Fibroblast of skin of scalp (primary cell): ENCODE measurements around the gene NUB1.

ENCODE experiments used
- DNase-seq: peaks from one replicate; pipeline ENCODE4 v3.0.0-alpha.2; 2013

NUB1 gene

DNA sequence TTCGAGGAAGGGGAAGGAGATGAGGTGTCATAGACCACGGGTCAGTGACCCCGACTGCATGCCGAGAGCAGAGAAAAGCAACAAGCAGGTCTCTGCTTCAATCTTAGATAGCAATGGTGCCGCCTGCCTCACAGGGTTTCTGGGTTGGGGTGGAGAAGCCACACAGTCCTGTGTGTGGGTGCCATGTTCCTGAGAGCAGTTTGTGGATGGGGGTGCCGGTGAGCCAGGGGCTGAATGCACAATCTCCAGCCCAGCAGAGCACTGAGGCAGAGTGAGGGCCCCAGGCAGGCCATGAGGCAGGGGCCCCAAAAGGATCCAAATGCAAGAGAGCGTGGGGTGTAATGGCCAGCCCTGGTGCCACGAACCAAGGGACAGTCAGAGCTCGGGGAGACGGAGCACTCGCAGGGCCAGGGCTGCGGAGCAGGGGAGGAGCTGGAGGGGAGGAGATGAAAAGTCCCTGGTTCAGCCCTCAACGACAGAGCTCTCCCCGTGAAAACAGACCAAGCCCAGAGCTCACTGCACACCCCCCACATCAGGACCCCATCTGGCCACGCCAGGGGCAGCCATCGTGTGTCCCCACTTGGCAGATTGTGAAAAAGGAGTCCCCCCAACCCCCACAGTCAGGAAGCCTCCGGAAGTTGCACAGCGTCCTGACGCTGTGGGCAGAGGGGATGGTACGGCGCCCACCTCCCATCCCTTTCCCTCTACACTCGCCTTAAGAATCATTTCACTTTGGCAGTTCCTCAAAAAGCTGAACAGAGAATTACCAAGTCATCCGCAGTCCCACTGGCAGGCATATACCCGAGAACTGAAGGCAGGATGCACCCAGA, 48.4 kb downstream of the NUB1 start:
- no peak for DNase-seq

- no peak for DNase-seq
Measured at GRCh38 chr7:151390598-151391357, 49.2 kb downstream of the NUB1 start.

DNA sequence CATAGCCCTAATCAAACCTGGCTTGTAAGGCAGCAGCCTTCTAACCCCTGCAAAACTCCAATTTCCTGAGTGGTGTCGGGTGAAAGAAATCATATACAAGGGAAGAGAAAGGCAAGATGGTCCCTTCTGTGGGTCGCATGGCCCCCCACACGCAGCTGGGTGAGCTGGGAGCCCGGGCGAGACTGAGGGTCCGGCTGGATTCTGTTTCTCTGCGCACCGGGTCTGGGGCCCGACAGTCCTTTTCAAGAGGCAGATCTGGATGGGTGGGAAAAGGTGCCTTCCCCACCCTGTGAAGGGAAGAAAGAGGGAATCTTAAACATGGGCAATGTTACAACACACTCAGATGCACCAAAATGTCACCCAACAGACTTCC, 49.7 kb downstream of the NUB1 start:
- no peak for DNase-seq

- DNase-seq: no peak
Measured at GRCh38 chr7:151392002-151392401, 50.4 kb downstream of the NUB1 start.

DNA sequence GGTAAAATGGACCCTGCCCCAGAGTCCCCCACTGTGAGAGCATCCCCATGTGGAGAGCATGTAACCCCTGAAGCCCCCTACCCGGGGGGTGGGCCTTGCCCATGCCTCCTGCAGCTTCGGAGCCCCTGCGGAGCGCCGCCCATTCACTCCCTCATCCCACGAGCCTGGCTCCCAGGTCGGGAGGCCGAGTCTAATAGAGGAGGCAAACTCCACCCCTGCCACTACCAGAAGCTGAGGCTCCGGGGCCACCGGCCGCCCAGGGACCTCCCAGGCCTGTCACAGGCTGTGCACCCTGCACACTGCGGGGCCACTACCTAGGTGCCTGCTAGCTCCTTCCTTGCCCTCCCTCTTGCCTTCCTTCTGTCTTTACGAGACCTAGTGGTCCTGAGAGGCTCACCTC, 50.8 kb downstream of the NUB1 start:
- DNase-seq: no peak

GRCh38 chr7:151393031-151393977, 51.7 kb downstream of the NUB1 start:
- DNase-seq: no peak

- no peak for DNase-seq
Measured at GRCh38 chr7:151394076-151395035, 52.7 kb downstream of the NUB1 start.

DNA sequence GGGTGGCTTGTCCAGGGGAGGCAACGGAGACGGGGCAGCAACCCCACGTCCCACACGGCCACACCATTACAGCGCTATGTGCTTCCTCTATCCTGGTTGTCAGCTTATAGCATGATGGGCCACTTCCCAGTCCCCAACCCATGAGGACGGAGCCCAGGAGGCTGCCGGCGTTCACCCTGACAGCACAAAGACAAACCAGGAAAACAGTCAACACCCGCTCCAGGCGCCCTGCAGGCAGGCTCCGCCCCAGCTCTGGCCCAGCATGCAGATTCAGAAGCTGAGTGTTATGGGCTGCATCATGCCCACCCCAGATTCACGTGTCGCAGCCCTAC, 53.4 kb downstream of the NUB1 start:
- DNase-seq: no peak

GRCh38 chr7:151396328-151396970, 54.8 kb downstream of the NUB1 start:
- DNase-seq: no peak

DNA sequence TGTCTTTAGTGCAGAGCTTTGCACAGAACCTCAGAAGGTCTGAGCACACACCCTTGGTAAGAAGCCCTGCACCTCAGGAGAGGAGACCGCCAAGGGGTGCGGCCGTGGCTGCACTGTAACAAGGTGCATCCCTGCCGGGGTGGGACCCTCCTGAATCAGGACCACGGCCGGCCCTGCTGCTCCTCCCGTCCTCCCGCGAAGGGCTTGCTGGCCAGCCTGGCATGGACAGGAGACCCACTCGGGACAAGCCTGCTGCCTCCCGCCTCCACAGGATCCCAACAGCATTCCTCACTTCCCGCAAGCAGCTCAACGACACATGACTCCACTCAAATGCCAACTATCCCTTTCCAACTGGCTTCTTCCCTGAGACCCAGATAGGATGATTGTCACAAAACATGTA, 55.4 kb downstream of the NUB1 start:
- DNase-seq: no peak

DNA sequence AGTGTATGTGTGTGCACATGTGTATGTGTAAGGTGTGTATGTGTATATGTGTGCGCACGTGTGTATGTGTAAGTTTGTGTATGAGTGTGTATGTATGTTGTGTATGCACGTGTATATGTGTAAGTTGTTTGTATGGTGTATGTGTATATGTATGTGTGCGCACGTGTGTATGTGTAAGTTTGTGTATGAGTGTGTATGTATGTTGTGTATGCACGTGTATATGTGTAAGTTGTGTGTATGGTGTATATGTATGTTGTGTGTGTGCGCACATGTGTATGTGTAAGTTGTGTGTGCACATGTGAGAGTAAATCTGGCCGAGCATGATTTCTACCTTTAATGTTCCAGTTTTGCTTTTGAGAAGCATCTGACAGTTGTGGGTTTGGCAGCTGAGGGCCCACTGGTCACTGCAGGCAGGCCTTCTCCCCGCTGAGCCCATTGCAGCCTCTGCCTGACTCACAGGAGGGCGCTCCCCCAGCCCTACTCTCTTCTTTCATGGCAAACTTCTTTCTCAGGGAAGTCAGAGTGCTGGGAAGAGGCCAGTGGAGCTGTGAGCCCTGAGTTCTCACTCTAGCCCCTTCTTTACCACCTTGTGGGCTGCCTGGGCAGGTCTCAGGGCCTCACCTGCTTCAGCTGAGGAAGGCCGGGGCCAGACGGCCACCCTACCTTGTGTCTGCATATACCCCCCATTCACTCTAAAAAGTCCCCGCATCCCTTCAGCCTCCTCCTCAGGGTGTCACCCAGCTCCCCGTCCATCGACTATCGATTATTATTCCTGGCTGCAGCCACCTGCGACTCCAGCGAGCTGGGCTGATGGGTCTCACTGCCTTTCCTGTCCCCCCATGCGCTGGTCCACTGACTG, 57.1 kb downstream of the NUB1 start:
- DNase-seq: no peak

- no peak for DNase-seq
Measured at GRCh38 chr7:151399305-151399601, 57.6 kb downstream of the NUB1 start.

GRCh38 chr7:151399906-151400305, 58.3 kb downstream of the NUB1 start:
- DNase-seq: no peak

GRCh38 chr7:151400626-151401315, 59.2 kb downstream of the NUB1 start:
- no peak for DNase-seq

DNA sequence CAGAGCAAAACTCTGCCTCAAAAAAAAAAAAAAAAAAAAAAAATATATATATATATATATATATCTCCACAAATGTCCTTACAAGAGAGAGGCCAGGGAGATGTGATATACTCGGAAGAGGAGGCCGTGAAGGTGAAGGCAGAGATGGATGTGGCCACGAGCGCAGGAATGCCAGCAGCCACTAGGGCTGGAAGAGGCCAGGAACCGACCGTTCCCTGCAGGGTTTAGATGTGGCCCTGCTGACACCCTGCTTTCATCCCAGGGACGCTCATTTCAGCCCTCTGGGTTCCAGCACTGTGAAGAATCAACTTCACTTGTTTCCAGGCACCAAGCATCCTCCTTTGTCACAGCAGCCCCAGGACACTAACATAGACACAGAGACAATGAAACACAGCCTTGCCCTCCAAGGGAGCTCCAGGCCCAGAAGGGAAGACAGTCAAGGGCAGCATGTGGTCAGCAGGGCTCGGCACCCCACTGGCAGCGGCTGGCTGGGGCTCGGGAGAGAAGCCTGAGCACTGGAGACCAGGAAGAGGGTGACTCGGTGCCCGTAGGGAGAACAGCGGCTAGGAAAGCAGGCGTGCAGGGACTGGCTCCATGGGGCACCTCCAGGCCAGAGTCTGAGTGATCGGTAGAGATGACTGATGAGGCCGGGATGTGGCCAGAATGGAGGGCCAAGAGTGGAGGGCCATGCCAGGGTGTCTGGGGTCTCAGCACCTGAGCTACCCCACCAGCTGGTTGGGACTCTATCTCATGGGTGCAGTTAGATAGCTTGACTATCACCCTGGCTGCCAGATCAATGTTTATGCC, 60.6 kb downstream of the NUB1 start:
- DNase-seq: no peak

DNA sequence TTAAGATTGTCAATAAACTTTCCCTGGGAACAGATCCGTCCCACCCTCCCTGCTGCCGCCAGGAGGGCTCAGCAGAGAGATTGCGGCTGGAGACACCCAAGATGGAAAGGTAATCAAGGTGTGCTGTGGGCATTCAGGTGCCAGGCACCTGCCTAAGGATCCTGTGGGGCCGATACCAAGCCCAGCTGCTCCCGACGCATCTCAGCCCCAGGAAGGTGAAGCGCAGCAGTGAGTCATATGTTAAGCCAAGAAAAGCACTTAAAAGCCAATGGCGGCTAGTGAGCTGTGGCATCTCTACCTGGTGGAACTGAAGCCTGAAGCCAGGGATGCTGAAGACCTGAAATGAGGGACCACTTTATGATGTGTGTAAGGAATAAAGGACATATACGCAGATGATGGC, 62.2 kb downstream of the NUB1 start:
- DNase-seq: no peak

- DNase-seq: no peak
Measured at GRCh38 chr7:151404216-151405011, 62.8 kb downstream of the NUB1 start.

GRCh38 chr7:151405056-151405455, 63.4 kb downstream of the NUB1 start:
- DNase-seq: no peak
